Stimulated activated CD8-positive, alpha-beta memory T cell treated with anti-CD3 and anti-CD28 coated beads, Interleukin-7, amount 100 ng/mL, for 1 hour (primary cell): ENCODE results near the gene SYMPK.

Experiments
- DNase-seq, 2 donors: peaks; one replicate each; pipeline ENCODE4 v3.0.0-alpha.2; 2020; ENCODE audit warnings: low read depth in 2 of 2

Gene SYMPK

DNA sequence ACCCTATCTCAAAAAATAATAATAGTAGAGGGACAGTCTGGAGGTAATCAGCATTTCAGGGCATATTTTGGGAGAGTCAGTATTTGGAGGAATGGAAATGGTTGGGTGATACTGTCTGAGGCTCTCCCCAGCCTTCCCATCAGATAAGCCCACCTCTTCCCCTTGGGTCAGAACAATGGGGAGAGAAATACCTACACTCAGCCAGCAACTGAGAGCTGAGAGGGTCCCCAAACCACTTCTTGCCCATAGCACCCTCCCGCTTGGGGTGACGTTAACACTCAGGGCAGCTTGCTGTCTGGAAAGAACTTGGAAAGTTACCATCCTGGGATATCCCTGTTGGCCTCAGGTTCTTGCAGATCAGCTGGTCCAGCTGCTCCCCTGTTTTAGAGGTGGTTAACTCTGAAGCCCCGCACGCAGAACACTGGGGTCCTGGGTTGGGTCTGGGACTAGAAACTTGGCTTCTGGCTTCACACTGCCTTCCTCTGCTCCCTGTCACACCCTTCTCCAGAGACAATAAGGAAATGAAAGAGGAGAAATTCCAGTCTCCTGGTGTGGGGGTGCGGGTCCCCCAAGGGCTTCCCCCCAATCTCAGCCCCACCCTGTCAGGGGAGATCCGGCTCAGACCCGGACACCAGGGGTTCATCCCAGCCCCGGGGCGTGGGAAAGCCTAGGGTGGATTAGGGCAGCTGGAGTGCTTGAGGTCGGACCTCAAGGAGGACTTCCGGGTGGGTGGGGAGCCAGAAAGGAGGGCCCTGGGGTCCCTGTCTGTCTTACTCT is 3.6 kb upstream of the SYMPK start:
- DNase-seq, result no peak

DNA sequence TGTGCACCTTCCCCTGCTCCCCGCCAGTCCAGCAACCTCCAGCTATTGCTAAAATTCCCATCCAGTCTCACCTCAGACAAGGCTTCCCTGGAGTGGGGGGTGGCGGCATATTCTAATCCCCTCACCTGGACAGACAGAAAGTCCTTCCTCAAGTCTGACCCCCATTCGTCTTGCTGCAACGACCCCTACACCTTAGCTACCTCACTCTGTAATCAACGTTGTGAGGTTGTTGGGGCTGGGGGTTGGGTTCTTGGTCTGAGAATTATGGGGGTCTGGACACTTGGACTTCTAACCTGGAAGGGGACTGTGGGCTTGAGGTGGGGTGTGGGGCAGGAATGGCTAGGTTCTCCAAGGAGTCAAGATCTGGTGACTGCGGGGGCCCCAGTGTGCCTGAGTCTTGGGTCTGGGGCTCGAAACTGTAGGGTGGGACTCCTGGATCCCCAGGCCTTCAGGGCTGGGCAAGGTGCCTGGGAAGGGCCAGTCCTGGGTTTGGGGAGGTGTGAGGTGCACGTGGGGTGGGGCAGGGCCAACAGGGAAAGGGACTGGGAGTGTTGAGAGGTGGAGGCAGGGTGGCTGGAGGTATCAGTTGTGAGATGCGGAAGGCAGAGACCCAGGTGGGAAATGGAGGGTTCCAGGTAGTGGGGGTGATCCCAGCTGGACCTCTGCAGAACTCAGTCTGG is 2.5 kb upstream of the SYMPK start:
- no peak for DNase-seq

DNA sequence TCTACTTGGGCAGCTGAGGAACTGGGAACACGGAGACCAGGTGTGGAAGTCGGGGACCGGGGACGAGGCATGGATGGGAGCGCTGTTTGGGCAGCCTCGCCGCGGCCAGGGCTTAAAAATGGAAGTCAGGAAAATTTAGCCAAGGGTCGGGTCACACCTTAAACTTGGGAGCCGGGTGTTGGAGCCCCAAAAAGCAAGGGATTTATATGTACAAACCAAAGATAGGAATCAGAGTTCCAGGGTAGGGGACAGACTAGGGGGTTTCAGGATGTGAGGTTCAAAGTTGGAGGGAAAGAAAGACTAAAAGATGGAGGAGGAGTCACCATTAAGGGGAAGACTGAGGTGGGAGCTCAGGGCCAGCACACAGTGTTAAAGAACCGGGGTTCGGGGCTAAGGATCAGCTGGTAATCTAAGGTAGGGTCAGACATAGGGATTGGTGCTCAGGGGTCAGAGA is 1.7 kb upstream of the SYMPK start:
- DNase-seq, result no peak

DNA sequence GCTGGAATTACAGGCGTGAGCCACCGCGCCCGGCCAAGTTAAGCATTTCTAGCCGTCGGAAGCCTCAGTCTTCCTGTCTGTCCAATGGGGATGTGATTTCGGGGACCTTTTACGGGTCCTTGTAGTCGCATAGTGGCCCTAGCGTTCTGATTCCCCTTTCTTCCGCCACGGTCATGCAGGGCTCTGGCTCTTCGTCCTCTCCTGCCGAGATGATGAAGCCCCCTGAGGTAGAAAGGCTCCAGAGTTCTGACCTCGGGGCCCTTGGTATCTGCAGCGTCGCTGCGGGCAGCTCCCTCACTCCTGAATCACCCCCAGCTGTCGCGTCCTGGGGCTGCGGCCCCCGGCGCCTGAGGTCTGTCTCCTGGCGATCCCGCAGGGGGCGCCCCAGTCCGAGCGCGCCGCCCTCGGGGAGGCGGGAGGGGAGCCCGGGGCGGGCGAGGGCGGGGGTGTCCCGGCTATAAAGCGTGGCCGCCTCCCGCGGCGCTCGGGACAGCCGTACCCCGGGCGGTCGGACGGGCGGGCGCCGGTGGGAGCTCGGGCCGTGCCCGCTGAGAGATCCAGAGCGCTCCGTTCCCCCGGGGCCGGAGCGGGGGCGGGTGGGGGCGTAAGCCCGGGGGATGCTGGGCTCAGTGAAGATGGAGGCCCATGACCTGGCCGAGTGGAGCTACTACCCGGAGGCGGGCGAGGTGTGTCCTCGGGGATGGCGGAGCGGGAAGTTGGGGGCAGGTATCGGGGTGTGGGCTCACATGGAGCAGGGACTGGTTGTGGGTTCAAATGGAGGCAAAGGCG is 1.1 kb upstream of the SYMPK start, which contains the start of gene FOXA3:
TSS of gene FOXA3 (plus strand) at position 487 of the 789 bp plus-strand sequence. CDS start at position 618, 131 bp downstream.
- no peak for DNase-seq

DNA sequence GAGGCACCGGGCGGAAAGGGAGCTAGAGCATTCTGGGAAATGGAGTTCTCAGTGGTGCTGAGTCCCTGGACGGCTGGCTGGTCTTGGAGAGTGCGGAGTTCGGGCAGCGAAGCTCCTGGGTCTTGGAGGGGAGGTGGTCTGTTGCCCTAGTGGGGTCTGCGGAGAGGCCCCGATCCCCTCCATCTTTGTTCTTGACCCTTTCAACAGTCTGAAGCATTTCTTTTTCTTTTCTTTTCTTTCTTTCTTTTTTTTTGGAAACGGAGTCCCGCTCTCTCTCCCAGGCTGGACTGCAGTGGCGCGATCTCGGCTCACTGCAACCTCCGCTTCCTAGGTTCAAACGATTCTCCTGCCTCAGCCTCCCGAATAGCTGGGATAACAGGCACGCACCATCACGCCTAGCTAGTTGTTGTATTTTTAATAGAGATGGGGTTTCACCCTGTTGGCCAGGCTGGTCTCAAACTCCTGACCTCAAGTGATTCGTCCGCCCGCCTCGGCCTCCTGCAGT is 440 bp upstream of the SYMPK start:
- DNase-seq, result no peak

DNA sequence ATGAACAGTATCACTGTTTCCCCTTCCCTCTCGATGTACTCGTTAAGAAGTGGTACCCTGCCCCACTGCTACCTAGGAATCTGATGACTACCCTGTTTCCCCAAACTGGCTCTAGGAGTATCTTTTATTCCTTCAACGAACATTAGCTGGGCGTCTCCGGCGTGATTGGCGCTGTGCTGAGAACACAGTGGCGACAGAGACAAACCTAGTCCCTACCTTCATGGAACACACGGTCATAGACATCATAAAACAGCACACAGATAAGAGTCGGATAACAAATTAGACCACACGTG is 730 bp downstream of the SYMPK start:
- no peak for DNase-seq

DNA sequence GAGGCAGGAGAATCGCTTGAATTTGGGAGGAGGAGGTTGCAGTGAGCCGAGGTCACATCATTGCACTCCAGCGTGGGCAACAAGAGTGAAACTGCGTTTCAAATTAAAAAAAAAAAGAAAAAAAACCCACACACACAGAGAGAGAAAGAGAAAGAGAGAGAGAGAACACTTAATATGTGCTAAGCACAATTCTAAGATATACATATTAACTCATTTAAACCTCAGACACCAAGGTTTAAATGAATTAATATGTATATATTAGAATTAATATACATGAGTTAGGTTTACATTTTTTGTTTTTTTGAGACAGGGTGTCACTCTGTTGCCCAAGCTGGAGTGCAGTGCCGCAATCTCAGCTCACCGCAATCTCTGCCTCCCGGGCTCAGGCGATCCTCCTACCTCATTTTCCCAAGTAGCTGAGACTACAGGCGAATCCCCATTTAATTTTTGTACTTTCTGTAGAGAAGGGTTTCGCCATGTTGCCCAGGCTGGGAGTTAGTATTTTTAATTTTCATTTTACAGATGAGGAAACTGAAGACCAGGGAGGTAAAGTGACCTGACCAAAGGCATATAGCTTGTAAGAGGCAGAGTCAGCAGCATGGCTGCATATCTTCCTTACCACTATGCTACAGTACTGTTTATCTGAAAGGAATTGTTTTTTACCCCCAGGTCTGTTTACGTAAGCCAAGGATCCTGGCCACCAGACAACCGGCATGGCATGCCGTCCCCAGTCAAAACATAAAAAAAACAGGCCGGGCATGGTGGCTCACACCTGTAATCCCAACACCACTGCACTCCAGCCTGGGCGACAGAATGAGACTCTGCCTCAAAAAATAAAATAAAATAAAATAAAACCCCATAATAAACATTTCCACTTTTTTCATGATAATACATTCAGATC is 2.3 kb downstream of the SYMPK start:
- no peak for DNase-seq

DNA sequence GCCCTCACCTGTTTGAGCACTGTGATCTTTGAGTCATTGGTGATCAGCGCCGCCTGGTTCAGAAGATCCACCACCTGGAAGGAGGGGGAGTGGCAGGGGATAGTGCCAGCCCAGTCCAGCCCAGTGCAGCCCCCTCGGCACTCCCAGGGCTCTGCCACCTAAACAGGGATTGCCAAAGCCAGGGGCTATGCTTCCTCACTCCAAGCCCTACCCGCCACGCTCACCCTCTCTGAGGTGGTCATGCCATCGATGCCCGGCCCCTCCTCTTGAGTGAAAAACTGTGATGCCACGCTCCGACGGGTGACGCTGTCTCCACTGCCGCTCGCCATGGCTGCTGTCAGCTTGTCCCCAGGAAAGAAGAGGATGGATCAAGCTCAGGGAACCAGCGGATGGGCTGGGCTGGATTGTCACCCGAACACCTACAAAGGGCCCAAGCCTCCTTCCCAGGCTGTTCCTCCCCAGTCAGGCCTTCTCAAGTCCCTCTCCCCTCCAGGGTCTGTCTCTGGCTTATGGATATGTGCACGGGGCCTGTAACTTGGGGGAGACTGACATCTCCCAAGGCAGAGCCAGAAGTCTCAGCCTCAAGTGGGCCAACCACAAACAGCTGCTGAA is 8.7 kb downstream of the SYMPK start:
- no peak for DNase-seq

DNA sequence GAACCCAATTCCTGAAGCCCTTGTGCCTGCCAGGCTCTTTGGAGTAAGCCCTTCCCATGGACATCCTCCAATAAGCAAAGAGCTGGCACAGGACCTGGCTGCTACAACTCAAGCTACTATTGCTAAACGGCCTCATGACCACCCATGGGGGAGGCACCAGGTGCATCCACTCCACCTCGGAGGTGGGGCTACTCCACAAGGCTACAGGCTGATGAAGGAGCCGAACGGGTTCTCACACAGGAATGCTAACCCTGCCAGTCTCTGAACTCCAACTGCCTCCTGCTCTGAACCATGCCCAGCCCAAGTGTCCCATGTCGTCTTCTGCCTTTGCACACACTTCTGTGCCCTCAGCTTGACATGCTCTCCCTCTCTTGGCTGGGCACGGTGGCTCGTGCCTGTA is 10.0 kb downstream of the SYMPK start:
- DNase-seq, result no peak

DNA sequence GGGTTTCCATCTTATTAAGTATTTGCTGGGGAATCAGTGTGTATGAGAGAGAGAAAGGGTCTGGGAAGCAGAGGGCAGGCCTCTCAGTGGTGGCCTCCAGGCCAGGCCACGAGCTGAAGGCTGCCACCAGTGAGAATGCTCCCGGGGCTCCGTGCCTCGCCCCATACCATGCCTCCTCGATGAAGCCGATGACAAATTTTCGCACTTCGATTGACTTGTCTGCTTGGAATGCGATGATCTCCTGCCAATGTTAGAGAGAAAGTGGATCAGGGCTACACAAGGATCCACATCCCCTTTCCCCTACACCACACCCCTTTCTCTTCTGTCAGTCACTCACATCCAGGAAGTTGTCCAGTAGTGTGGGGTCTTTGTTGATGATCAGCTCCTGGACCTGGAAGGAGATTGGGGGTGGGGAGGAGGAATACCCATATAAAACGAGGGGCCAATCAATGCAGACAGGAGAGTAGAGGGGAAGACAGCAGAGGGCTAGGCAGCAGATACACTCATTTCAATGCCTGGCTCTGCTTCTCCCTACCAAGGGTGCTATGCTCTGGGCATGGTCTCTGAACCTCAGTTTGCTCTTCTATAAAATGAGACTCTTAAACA is 10.7 kb downstream of the SYMPK start:
- DNase-seq, result no peak

DNA sequence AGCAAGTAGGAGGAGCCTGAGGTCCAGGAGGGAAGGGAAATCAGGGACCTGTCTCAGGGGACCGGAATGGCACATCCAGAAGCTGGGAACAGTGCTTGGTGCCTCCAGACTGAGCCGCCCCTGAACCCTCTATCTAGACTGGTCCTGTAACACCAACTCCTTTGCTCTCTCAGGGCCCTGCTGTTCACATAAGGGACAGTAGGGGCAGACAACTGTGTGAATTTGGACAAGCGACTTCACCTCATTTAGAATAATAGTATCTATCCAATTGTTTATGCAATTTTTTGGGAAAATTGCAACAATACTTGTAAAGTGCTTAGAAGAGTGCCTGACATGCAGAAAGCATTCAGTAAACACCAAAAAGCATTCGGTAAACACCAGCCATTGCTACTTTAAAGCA is 14.0 kb downstream of the SYMPK start:
- DNase-seq, result no peak

DNA sequence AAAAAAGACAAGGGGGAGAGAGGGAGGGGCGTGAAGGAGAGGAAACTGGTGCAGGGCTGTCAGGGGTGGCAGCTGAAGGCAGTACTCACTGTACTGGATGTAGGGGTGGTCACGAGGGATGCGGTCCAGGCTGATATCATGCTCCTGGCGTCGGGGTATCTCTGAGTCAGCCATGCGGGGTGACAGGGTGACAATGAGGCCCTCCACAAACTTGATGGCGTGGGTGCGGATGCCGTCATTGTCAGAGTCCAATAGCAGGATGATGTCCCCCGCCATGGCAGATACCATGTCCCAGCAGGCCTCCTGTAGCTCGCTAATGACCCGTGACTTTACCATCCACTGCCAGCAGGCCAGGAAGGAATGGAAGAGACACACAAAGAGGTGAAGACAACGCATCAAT is 15.3 kb downstream of the SYMPK start:
- DNase-seq, result no peak

DNA sequence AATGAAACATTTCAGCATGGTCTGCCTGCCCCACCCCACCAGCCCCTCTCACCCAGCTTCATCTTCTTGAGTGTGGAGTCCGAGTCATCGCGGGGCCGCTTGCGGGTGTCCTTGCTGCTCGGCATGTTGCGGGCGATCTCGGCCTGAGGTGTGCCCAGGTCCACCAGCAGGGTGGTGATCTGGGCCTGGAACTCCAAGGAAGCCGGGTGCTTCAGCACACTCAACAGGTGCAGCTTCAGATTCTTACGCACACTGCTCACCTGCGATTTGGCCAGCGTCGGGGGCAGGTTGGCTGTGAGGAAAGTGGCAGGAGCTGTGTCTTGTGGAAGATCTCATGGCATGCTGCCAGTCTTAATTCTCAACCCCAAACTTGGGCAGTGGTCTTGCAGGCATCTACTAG is 20.7 kb downstream of the SYMPK start:
- no peak for DNase-seq

DNA sequence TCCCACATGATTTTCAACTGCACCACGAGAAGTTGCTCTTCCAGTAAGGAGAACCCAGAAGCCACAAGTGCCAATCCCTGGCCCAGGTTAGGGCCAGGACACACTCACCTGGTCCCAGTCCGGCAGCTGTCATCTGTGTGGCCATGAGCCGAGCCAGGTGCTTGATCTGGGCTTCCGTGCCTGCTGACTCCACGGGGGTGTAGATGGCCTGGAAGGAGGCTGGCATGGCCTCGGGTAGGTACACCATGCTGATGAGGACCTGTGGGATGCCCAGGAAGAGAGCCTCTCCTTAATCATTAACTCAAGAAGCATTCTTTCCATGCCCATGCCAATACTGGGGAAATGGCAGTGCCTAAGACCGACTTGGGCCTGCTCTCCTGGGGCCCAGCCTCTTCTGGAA is 28.0 kb downstream of the SYMPK start:
- no peak for DNase-seq

DNA sequence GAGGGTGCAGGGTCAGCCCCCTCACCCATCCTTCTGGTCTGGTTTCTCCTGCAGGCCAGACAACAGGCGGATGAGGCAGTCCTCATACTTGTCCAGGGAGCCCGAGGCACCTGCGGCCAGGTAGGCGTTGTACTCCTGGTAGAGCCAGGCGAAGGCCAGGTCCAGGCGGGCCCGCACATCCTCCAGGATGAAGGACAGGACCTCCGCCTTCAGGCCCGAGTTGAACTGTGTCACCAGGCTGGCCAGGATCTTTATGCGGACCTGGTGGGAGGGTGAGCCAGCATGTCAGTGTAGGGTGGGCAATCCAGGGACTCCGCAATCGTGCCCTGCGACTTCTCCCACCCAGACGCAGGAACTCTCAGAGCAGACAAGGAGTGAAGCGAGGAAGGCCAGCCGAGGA is 34.0 kb downstream of the SYMPK start:
- no peak for DNase-seq

DNA sequence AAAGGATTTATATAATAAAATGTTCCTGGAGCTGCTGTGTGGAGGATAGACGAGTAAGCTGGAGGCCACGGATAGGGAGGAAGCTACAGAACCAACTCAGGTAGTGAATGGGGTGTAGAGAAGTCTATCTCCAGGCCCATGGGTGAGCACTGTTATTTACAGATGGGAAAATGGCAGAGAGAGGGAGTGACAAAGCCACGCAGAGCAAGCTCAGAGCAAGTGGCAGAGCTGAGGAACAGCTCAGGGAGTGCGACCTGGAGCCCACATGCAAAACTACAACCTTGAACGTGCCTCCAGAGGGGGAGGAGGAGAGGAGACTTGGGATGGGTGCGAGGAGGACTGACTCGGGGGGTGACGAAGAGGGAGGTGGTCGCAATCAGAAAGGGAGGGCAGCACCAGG is 34.4 kb downstream of the SYMPK start:
- no peak for DNase-seq

DNA sequence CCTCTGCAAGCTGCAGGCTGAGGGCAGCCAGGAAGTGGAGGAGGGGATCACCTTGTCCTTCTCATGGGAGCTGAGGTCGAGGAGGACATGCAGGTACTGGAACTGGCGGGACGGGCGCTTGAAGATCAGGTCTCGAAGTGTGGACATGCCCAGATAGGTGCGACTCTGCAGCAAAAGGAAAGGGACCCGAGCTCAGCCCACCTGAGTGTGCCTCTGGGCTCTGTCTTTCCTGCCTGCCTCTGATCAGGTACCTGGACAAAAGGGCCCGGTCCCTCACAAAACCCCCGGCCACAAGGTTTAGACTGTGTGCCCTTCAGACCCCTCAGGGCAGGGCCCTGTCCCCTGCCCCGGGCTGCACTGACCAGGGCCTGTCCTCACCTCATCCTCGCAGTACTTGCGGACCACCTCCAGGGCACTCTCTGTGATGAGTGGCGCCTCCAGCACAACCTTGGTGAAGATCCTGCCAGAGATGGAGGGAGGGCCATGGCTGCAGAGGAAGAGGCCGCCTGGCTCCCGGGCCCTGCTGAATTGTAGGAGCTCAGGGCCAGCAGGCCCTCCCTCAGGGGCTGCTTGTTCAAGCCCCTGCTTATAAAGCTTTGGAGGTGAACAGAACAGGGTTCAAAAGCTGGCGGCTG is 35.4 kb downstream of the SYMPK start:
- no peak for DNase-seq

DNA sequence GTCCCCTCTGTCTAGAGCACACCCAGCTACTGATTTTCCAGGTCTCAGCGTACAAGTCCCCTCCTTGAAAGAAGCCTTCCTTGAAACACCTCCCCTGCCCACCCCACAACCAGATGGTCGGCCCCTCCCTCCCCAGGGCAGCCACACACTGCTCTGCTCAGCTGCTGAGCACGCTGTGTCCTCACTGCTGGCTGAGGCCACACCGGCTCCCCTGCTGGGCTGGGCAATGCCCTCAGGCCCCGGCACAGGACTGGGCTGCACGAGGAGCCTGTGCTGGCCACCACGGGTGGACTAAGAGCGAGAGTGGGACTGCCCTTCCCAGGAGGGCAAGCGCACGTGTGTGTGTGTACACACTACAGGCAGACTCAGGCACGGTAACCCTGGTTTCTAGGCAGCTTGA is 36.0 kb downstream of the SYMPK start:
- no peak for DNase-seq

DNA sequence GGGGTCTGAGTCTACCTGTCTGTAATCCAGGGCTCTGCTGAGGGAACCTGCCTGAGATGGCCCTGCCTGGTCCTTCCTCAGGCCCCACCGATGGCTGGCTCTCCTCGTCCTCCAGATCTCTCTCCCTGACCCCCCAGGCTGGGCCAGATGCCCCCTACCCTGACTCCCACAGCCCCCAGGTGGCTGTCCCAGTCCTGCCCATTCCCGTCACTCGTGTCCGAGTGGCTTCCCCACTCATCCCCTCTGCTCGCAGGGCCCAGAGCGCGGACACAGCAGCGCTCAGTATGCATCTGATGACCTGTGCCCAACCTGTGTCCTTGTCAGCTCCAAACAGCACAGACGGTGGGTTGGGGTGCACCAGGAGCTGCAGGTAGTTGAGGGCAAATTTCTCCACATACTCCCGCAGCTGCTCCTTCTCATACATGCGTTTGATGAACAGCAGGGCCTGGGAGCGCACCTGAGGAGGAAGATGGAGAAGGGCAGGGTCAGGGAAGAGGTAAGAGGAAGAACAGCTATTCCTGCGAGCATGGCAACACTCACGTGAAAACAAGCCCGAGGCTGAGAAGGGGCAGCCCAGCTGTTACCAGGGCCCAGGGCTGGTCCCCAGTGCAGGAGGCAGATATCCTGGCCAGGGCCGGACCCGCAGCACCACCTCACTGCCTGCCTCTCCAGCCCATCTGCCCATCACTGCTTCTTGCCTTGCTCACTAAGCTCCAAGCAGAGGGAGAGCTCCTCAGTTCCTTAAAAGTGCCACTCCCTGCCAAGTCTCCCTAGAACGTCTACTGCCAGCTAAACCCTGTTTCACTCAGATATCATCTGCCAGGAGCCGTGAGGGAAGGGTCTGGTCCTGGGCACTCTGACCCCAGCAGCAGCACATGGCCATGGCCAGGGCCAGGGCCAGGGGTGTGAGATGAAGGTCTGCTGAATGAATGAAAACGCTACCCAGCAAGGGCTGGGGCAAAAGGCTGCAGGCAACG is 36.7 kb downstream of the SYMPK start:
- no peak for DNase-seq
